ENCODE results near the gene FKBP6.
"Not testable (repeated sequence)": the region's sequence is repeated elsewhere in the genome, so short reads cannot be mapped to it uniquely, and the experiment has no call there.

Gene FKBP6

DNA sequence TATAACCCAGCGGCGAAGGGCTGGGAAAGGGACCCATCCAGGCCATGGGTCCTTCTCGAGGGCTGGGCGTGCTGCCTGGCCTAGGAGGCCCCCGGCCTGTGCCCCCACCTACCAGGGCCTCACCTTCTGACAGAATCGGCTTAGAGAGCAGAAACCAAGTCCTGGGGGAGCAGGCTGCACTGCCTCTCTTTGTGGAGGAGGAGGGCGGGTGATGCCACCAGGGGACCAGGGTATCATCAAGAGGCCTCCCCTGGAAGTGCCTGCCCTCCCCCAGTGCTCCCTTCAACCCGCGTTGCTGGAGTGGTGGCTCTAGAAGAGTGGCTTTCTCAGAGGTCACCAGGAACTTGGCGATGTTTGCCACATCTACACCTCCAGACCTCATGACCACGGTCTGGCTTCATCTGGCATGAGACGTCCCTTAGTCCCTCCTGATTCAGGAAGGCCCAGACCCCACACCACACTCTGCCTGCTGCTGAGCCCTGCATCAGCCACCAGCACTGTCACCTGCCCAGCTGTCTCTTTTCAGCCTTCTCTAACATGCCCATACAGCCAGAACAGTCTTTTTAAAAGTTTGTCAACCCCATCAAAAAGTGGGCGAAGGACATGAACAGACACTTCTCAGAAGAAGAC is 31.9 kb downstream of the FKBP6 start:
- no peak for DNase-seq

DNA sequence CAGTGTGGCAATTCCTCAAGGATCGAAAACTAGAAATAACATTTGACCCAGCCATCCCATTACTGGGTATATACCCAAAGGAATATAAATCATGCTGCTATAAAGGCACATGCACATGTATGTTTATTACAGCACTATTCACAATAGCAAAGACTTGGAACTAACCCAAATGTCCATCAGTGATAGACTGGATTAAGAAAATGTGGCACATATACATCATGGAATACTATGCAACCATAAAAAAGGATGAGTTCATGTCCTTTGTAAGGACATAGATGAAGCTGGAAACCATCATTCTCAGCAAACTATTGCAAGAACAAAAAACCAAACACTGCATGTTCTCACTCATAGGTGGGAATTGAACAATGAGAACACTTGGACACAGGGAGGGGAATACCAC is 32.6 kb downstream of the FKBP6 start:
- DNase-seq: not testable (repeated sequence)

DNA sequence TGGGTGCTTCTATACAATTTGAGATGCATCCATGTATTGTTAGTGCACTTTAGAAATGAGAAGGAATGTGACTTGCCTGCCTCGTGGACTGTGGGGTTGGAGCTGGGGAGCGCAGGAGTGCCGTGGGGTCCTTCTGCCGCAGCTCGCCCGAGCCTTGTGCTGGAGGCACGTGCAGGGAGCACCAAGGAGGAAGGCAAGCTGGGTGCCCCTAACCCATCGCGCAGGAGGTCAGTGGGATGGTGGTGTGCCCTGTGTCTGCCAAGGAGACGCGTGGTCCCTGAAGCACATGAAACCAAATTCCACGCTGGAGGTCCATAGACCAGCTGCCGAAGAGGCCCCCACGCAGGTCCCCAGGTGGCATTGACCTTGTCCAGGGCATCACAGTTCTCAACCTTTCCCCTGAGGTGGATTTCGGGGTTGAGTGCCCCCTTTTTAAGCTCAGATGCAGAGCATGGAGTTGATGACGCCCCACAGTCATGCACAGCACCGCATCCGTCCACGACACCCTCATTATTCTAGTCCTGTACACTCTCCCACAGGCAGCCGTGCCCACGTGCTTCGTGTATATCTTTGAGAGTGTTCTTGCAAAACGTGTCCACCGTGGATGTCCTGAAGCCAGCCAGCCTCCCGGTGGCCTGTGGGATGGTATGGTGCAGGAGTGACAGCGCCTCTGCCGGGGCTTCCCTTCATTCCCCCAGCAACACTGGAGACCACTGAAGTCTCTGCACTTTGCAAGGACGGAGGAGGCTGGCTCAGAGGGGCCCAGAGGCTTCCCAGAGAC is 35.5 kb downstream of the FKBP6 start:
- DNase-seq: no peak

DNA sequence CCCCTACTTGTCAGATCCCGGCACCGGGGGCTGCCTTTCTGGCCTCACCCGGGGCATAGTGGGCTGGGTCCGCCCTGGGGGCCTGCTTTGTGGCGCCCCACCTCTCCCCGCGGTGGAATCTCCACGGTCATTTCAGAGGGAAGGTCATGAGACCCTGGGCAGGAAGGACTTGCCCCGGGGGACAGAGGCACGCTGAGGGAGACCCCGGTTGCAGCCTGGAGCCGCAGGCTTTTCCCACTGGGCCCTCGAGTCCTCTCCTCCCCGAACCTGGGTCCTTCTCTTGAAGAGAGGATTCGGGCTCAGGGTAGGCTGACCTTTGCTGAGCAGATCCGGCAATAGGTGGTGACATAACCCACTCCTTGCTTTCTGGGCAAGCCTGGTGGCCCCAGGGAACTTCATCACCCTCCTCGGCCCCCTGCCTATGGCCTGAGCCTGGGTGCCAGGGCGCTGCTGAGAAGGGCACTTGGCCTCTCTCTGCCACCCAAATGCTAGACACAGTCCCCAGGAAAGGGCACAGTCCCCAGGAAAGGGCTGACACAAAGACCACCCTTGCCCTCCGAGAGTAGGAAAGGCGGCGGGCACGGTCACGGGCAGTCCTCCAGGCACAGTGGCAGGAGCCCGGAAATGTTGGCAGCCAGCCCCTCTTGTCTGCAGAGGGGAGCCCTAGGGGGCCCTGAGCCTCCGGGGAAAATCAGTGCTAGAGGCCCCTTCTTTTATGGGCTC is 36.2 kb downstream of the FKBP6 start:
- no peak for DNase-seq

DNA sequence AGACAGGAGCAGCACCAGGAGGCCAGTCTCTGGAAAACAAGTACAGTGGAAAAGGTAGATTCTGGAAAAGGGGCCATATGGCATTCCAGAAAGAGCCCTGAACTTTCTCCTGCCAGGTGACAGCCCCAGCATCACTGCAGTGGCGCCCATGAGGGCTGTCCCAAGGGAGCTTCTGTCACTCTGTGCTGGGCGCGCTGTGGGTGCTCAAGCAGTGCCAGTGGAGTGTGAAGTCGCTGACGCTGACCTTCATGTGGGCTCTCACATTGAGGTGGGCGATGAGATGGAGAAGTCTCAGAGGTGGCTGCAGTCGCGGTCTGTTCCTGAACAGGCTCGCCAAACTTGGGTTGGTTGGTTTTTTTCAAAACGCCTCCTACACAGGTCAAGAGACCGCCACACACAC is 38.2 kb downstream of the FKBP6 start:
- DNase-seq: no peak

DNA sequence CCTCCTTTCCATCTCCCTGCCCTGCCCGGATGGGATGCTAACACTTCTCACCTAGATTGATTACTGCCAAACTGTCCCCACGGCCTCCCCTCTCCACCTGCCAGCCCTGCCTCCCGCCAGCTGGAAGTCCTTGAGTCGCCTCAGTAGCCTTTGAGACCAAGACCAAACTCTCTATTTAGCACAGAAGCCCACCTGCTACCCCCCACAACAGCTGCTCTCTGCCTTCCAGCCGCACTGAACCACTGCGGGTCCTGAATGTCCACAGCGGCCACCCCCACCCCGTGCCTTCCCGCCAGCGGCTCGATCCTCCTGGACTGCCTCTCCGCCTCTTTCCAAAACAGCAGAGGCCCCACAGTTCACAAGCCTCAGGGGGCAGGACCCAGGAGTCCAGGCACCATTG is 39.0 kb downstream of the FKBP6 start:
- DNase-seq: no peak

DNA sequence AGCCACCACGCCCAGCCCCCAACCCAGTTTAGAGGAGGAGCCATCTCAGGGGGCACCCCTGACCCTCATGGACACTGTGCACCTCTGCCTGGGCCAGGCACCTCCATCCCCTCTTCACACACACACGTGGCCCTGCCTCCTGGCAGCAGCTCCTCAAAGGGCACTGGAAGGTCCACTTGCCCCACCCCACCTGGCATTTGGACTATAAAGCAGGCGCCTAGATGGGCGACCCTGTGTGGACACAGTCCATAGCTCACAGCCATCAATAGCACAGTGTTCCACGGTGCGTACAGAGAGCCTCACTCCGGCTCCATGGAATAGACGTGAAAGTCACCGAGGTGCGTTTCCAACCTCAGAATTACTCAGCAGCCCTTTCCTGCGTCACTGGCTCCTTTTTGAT is 41.0 kb downstream of the FKBP6 start:
- no peak for DNase-seq

DNA sequence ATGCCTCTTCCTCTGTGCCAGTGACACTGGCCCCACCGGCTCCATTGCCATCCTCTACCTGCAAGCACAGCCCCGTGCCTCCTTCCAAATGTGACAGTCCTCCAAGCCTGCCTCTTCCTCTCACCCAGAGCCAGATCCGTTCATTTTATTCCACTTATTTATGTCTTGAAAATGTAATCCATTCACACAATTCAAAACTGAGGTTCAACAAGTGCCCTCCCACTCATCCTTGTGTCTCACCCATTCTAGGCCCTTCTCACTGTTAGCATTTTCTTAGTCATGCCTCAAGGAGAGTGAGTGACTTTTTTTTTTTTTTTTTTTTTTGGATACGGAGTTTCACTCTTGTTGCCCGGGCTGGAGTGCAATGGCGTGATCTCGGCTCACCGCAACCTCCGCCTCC is 41.7 kb downstream of the FKBP6 start:
- no peak for DNase-seq

DNA sequence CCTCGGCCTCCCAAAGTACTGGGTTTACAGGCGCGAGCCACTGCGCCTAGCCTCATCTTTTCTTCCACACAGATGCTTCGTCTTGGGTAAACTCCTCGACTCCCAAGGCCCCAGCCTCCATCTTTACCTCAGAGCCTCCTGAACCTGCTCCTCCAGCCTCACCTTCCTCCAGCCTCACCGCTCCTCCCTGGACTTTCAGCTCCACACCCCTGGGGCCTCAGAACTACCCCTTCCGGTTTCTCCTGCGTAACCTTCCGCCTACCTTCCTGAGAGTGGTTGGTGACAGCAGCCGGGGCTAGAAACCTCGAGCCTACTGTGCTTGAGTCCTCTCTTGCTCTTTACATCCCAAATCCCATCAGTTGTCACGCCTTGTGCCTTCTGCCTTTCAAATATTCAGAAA is 45.8 kb downstream of the FKBP6 start:
- no peak for DNase-seq

DNA sequence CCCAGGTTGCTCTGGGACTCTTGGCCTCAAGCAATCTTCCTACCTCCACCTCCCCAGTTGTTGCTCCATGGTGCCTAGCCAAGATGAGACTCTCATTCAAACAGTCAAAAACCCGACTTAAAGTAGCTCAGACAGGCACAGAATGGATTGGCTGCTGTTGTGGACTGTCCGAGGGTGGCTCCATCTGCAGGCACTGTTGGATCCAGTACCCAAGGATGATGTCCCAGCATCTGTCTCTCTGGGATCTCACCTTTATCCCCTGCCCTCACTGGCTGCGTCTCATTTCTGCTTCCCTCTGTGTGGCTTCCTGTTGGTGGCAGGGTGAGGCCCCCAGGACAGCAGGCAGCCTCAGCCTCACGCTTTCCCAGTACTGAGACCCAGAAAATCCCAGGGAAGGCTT is 48.3 kb downstream of the FKBP6 start:
- not testable (repeated sequence) for DNase-seq

DNA sequence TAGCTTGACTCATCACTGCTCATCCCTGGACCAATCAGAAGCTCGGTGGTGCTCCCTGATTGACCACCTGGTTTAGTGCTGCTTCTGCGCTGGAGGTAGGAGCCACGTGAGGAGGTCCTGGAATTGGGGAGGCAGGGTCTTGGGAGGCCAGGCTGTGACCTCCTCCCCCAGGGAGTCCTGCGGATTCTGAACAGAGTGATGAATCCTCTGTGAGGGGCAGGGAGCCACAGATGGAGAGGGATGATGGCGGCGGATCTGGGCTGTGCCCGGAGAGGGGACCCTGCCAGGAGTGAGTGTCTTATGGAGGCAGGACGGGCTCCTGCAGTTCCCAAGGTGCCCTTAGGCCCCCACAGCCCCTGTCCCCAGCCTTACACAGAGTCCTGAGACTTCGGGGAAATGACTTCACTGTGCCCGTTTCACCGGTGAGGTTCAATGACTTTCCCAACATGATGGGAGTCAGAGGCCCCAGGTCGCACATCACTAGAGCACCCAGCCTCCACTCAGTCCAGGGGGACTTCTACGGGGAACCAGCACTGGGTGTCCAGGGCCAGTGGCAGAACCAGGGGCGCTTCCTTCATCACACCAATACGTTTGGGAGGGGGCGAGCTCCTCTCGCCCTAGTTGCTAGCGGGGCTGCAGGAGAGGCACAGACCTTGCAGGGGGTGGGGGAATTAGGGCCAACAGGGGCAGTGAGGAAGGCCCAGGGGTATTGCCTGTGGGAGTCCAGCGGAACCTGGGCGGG is 48.9 kb downstream of the FKBP6 start:
- no peak for DNase-seq

DNA sequence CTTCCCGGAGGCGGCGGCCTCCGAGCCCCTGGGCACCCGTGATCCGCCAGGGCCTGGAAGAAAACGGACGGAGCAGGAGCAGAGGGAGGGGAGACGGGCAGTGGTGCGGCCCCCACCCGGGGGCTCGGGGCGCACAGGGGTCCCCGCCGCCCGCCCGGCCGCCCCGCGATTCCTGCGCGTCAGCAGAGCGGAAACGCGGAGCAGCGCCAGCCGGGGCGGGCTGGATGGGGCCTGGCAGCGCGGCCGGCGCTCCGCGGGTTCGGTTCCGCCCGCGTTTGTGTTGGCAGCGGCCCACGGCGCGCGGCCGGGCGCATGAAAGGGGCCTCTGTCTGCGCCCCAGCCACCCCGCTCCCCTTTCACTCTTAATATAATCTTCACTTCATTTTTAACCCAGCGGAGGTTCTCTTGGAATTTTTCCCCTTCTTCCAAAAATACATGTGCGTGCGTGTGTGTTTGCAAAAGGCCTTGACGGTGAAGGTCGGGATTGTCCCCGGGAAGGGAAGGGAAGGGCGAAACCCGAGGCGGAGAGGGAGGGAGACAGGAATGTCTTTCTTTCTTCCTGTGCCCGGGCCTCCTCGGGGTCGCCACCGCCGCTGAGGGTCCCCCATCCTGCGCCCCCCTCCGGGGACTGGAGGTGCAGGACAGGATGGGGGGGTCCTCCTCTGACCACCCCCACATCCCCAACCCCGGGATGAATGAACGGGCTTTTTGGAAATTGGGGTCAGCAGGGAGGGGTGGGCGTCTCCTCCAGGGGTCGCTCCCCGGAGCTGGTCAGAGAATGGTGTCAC is 49.6 kb downstream of the FKBP6 start:
- not testable (repeated sequence) for DNase-seq

DNA sequence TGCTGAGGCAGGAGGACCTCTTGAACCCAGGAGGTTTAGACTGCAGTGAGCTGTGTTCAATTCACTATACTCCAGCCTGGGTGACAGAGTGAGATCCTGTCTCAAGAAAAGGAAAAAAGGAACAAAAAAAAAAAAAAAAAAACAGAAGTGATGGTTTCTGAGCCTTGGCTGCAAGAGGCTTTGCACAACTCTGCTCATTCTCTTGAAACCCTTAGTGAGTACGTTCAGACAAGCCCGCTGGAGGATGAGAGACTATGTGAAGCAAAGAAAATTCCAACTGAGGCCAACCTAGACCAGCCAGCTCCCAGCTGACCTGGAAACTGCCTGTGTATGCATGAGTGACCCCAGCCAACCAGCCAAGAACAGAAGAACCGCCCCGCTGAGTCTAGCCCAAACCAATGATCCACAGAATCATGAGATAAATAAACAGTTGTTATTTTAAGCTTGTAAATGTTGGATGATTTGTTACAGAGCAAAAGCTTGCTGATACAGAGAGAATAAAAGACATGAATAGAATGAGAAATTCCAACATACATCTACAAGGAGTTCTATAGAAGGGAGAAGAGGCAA is 55.1 kb downstream of the FKBP6 start:
- DNase-seq: no peak

DNA sequence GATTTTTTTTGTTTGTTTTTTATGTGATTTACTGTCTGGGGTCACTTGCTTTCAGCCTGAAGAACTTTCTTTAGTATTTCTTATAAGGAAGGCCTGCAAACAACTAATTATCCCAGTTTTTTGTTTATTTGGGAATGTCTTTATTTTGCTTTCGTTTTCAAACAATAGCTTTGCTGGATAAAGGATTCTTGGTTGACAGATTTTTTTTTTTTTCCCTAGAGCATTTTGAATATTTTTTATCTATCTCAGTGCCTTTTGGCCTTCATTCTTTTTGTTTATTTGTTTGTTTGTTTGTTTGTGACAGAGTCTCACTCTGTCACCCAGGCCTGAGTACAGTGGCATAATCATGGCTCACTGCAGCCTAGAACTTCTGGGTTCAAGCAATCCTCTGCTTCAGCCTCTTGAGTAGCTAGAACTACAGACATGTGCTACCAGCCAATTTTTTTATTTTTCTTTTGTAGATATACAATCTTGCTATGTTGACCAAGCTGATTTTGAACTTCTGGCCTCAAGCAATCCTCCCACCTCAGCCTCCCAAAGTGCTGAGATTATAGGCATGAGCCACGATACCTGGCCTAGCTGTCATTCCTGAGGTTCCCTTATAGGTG is 59.4 kb downstream of the FKBP6 start:
- DNase-seq: no peak

DNA sequence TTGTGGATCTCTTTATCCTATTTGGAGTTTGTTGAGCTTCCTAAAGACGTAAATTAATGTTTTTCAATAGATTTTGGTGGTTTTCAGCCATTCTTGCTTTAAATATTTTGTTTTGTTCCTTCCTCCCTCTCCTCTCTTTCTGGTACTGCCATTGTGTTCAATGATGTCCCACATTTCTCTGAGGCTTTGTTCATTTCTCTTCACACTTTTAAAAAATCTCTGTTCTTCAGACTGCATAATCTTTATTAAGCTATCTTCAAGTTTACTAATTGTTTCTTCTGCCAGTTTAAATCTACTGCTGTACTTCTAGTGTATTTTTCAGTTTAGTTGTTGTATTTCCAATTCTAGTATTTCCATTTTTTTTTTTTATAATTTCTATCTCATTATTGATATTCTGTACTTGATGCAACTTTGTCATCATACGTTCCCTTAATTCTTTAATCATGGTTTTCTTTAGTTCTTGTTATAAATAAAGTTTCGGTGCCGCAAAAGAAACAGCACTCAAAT is 60.0 kb downstream of the FKBP6 start:
- DNase-seq: no peak

DNA sequence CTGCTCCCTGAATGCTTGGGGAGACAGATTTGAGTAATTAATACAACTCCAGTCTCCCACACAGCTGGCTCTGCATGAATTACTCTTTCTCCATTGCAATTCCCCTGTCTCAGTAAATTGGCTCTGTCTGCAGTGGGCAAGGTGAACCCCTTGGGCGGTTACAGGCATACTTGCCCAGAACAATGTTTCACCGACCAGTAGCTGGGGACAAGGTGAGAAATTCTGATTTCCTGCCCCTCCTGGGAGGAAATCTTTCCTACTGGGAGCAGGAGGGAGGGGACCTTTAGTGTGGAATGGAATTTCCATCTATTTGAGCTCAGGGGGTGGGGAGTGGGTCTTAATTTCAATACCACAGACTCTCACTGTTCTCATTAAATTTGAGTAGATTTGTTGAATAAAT is 63.4 kb downstream of the FKBP6 start:
- no peak for DNase-seq

DNA sequence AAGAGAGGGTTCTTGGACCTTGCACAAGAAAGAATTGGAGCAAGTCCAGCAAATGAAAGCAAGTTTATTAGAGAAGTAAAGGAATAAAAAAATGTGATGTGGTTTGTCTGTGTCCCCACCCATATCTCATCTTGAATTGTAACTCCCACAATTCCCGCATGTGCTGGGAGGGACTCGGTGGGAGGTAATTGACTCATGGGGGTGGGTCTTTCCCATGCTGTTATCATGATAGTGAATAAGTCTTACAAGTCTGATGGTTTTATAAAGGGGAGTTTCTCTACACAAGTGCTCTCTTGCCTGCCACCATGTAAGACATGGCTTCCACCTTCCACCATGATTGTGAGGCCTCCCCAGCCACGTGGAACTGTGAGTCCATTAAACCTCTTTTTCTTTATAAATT is 66.5 kb downstream of the FKBP6 start:
- no peak for DNase-seq

DNA sequence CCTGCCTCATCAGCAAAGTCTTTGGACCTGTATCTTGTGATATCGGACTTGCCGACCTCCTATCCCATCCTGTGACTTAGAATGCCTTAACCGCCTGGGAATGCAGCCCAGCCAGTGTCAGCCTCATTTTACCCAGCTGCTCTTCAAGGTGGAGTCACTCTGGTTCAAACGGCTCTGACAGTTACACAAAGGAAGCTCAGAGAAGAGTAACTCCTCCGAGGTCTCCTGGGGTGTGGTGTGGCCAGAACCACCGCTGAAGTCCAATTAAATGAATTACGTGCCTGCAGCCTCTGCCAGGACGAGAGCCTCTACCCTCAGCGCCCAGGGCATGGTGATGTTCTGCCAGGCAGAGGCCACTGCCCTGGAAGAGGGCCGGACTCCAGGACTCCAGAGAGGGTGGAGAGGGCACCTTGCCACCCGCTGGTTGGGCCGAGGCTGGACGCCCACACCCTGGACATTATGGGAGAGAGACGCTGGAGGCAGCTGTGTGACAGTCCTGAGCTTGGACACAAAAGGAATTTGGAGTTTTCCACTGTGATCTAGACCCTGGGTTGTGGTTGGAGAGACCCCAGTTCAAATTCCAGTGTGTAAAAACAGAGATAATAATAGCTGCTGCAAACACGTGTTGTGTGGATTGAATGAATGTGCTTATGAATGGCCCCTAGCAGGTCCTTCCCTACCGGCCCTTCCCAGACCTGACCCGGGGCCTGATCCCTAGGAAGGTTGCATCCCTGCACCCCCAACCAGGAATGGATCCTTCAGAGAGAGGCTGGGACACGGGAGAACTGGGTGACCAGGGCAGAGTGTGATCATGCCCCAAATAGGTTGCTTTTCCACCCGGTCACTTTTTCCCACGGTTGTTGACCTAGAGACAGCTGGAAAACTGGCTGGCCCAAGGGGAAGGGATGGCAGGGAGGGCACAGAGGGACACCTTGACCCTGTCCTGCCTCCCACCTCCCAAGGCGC is 67.9 kb downstream of the FKBP6 start:
- no peak for DNase-seq

DNA sequence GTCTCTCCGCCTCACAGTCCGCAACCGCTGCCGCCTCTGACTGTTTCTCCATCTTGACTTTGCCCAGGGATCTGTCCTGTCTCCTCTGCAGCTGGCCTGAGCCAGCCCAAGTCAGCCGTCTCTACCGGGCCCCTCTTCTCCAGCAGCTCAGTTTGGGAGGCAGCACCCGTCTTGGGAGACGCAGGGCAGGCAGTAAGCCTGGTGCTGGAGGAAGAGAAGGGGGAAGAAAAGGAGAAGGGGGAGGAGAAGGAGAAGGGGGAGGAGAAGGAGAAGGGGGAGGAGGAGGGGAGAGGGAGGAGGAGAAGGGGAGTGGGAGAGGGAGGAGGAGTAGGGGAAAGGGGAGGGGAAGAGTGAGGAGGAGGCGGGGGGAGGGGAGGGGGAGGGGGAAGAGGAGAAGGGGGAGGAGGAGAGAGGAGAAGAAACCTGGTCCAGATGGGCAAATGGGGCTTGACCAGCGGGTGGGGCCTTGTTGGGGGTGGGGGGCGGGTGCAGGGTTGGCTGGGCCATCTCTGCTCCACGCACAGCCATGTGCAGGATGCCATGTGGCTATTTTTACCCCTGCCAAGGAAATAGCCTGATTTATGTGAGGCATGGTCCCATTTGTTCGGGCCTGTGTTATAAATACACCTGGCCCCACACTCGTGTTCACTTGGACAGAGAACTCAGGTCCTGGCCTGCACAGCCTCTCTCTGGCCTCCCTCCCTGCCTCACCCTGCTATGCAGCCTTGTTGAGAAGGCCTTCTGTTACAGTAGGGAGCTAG is 69.7 kb downstream of the FKBP6 start:
- DNase-seq: no peak
